Activated CD4-positive, alpha-beta T cell treated with anti-CD3 and anti-CD28 coated beads, Interleukin-2, amount 10 ng/mL, durations not matched to agents 24 days and 14 days (primary cell): Measurements from ENCODE around the gene JAKMIP2. TPM values are rescaled to one million over a fixed set of nuclear protein-coding genes. Genes with fewer than 3 reads are reported as not detected.
"Not testable (repeated sequence)": the region's sequence is repeated elsewhere in the genome, so short reads cannot be mapped to it uniquely, and the experiment has no call there.

Source experiments
- DNase-seq: peaks from one replicate; pipeline ENCODE4 v3.0.0; 2022
- H3K27ac Mint-ChIP-seq: one replicate; pipeline ENCODE4 v1.8.0; 2022; ENCODE audit warnings: mild to moderate bottlenecking, mixed read lengths
- H3K27me3 Mint-ChIP-seq: one replicate; pipeline ENCODE4 v1.8.0; 2022; ENCODE audit warnings: mixed read lengths
- H3K36me3 Mint-ChIP-seq: one replicate; pipeline ENCODE4 v1.8.0; 2022; ENCODE audit warnings: low read depth, mild to moderate bottlenecking, mixed read lengths
- H3K4me1 Mint-ChIP-seq: one replicate; pipeline ENCODE4 v1.8.0; 2021; ENCODE audit warnings: mixed read lengths
- H3K4me3 Mint-ChIP-seq: one replicate; pipeline ENCODE4 v1.8.0; 2022; ENCODE audit warnings: mild to moderate bottlenecking, moderate library complexity, mixed read lengths
- H3K9me3 Mint-ChIP-seq: one replicate; pipeline ENCODE4 v1.8.0; 2021; ENCODE audit warnings: mixed read lengths
- intact Hi-C: fragments of 100-400 bp; cut with micrococcal nuclease; formaldehyde crosslinking; loops from one replicate; pipeline ENCODE4 v1.15.1; 2023
- total RNA-seq: library from RNA; stranded (reverse); gene quantifications from 2 replicates; pipeline ENCODE4 v1.2.3, GENCODE V29; 2022

JAKMIP2 gene
- total RNA-seq, 1 donor from 2014 or later, result 1.2 TPM

- H3K36me3 Mint-ChIP-seq, result peaks cover 2% of the 10 kb centered on the region
- H3K4me1 Mint-ChIP-seq, result no peaks in the 10 kb centered on the region
- DNase-seq, result no peak
- H3K4me3 Mint-ChIP-seq, result no peak overlapping the region
- no peaks in the 10 kb centered on the region for H3K9me3 Mint-ChIP-seq
- no peak overlapping the region for H3K27ac Mint-ChIP-seq
- intact Hi-C loops, result no loop called here
- no peaks in the 10 kb centered on the region for H3K27me3 Mint-ChIP-seq
These were observed 121.0 kb downstream of the JAKMIP2 start for GRCh38 chr5:147661541-147661940.

- H3K4me1 Mint-ChIP-seq, result no peaks in the 10 kb centered on the region
- no peak for DNase-seq
- no peak overlapping the region for H3K4me3 Mint-ChIP-seq
- H3K27me3 Mint-ChIP-seq, result no peaks in the 10 kb centered on the region
- H3K36me3 Mint-ChIP-seq, result peaks cover 2% of the 10 kb centered on the region
- H3K27ac Mint-ChIP-seq, result no peak overlapping the region
- H3K9me3 Mint-ChIP-seq, result no peaks in the 10 kb centered on the region
- intact Hi-C loops, result no loop called here
These were observed 123.2 kb downstream of the JAKMIP2 start for GRCh38 chr5:147659166-147659929.

- Mint-ChIP-seq H3K27me3 (no peaks in the 10 kb centered on the region), H3K4me1 (no peaks in the 10 kb centered on the region), H3K4me3 (no peak overlapping the region), H3K36me3 (peaks cover 2% of the 10 kb centered on the region), H3K9me3 (no peaks in the 10 kb centered on the region), H3K27ac (no peak overlapping the region)
- DNase-seq, result no peak
- intact Hi-C loops, result no loop called here
These were observed 124.1 kb downstream of the JAKMIP2 start for GRCh38 chr5:147658293-147658932.

GRCh38 chr5:147648597-147648996 lies 133.9 kb downstream of the JAKMIP2 start:
- intact Hi-C loops, result no loop called here
- no peak overlapping the region for H3K27ac Mint-ChIP-seq
- no peaks in the 10 kb centered on the region for H3K4me1 Mint-ChIP-seq
- no peaks in the 10 kb centered on the region for H3K36me3 Mint-ChIP-seq
- no peak overlapping the region for H3K4me3 Mint-ChIP-seq
- no peak for DNase-seq
- H3K27me3 Mint-ChIP-seq, result no peaks in the 10 kb centered on the region
- no peaks in the 10 kb centered on the region for H3K9me3 Mint-ChIP-seq

- Mint-ChIP-seq H3K9me3 (no peaks in the 10 kb centered on the region), H3K4me1 (no peaks in the 10 kb centered on the region), H3K4me3 (no peak overlapping the region), H3K27ac (no peak overlapping the region), H3K27me3 (no peaks in the 10 kb centered on the region), H3K36me3 (no peaks in the 10 kb centered on the region)
- no peak for DNase-seq
- intact Hi-C loops, result no loop called here
These were observed 137.3 kb downstream of the JAKMIP2 start for GRCh38 chr5:147645197-147645596.

- H3K27ac Mint-ChIP-seq, result no peak overlapping the region
- H3K27me3 Mint-ChIP-seq, result no peaks in the 10 kb centered on the region
- no peaks in the 10 kb centered on the region for H3K9me3 Mint-ChIP-seq
- H3K4me3 Mint-ChIP-seq, result no peak overlapping the region
- DNase-seq, result no peak
- no peaks in the 10 kb centered on the region for H3K4me1 Mint-ChIP-seq
- no peaks in the 10 kb centered on the region for H3K36me3 Mint-ChIP-seq
- intact Hi-C loops, result no loop called here
These were observed 138.1 kb downstream of the JAKMIP2 start for GRCh38 chr5:147644460-147644859.

GRCh38 chr5:147643142-147643541 lies 139.4 kb downstream of the JAKMIP2 start:
- DNase-seq, result no peak
- Mint-ChIP-seq H3K4me1 (no peaks in the 10 kb centered on the region), H3K36me3 (no peaks in the 10 kb centered on the region), H3K27ac (no peak overlapping the region), H3K27me3 (no peaks in the 10 kb centered on the region), H3K4me3 (no peak overlapping the region), H3K9me3 (no peaks in the 10 kb centered on the region)
- intact Hi-C loops, result no loop called here

- H3K9me3 Mint-ChIP-seq, result no peaks in the 10 kb centered on the region
- H3K4me3 Mint-ChIP-seq, result no peak overlapping the region
- DNase-seq, result no peak
- no peak overlapping the region for H3K27ac Mint-ChIP-seq
- H3K36me3 Mint-ChIP-seq, result no peaks in the 10 kb centered on the region
- H3K27me3 Mint-ChIP-seq, result no peaks in the 10 kb centered on the region
- intact Hi-C loops, result no loop called here
- H3K4me1 Mint-ChIP-seq, result no peaks in the 10 kb centered on the region
These were observed 139.9 kb downstream of the JAKMIP2 start for GRCh38 chr5:147642666-147643065.

GRCh38 chr5:147639321-147639720 lies 143.2 kb downstream of the JAKMIP2 start:
- intact Hi-C loops, result no loop called here

GRCh38 chr5:147636729-147636984 lies 145.9 kb downstream of the JAKMIP2 start:
- Mint-ChIP-seq H3K36me3 (no peaks in the 10 kb centered on the region), H3K4me3 (no peak overlapping the region)

More at GRCh38 chr5:147639321-147639720, 143.2 kb downstream of the JAKMIP2 start:
- H3K27ac Mint-ChIP-seq, result no peak overlapping the region
- H3K36me3 Mint-ChIP-seq, result no peaks in the 10 kb centered on the region
- no peak for DNase-seq
- H3K9me3 Mint-ChIP-seq, result no peaks in the 10 kb centered on the region
- no peaks in the 10 kb centered on the region for H3K27me3 Mint-ChIP-seq
- H3K4me3 Mint-ChIP-seq, result no peak overlapping the region
- H3K4me1 Mint-ChIP-seq, result no peaks in the 10 kb centered on the region

GRCh38 chr5:147635882-147636728 lies 146.4 kb downstream of the JAKMIP2 start:
- H3K27me3 Mint-ChIP-seq, result no peaks in the 10 kb centered on the region

More at GRCh38 chr5:147636729-147636984, 145.9 kb downstream of the JAKMIP2 start:
- Mint-ChIP-seq H3K27me3 (no peaks in the 10 kb centered on the region), H3K9me3 (no peaks in the 10 kb centered on the region), H3K4me1 (no peaks in the 10 kb centered on the region), H3K27ac (no peak overlapping the region)
- intact Hi-C loops, result no loop called here
- no peak for DNase-seq

GRCh38 chr5:147635439-147635838 lies 147.1 kb downstream of the JAKMIP2 start:
- DNase-seq, H3K4me3 Mint-ChIP-seq, H3K9me3 Mint-ChIP-seq, intact Hi-C loops, H3K27me3 Mint-ChIP-seq, H3K4me1 Mint-ChIP-seq, H3K27ac Mint-ChIP-seq, H3K36me3 Mint-ChIP-seq: not testable (repeated sequence)

More at GRCh38 chr5:147635882-147636728, 146.4 kb downstream of the JAKMIP2 start:
- Mint-ChIP-seq H3K4me1 (no peaks in the 10 kb centered on the region), H3K36me3 (no peaks in the 10 kb centered on the region), H3K27ac (no peak overlapping the region), H3K9me3 (no peaks in the 10 kb centered on the region), H3K4me3 (no peak overlapping the region)
- intact Hi-C loops, result no loop called here
- no peak for DNase-seq

GRCh38 chr5:147633173-147633572 lies 149.4 kb downstream of the JAKMIP2 start:
- Mint-ChIP-seq H3K4me3 (no peak overlapping the region), H3K27ac (no peak overlapping the region)
- intact Hi-C loops, result no loop called here

GRCh38 chr5:147631428-147632003 lies 151.0 kb downstream of the JAKMIP2 start:
- intact Hi-C loops, result no loop called here
- Mint-ChIP-seq H3K36me3 (no peaks in the 10 kb centered on the region), H3K27ac (no peak overlapping the region), H3K9me3 (no peaks in the 10 kb centered on the region), H3K4me1 (no peaks in the 10 kb centered on the region), H3K4me3 (no peak overlapping the region), H3K27me3 (no peaks in the 10 kb centered on the region)
- no peak for DNase-seq

More at GRCh38 chr5:147633173-147633572, 149.4 kb downstream of the JAKMIP2 start:
- no peak for DNase-seq
- Mint-ChIP-seq H3K27me3 (no peaks in the 10 kb centered on the region), H3K9me3 (no peaks in the 10 kb centered on the region), H3K4me1 (no peaks in the 10 kb centered on the region), H3K36me3 (no peaks in the 10 kb centered on the region)
